Measurements from ENCODE around the gene PODXL2. TPM values are rescaled to one million over a fixed set of nuclear protein-coding genes. Genes with fewer than 3 reads are reported as not detected.

The PODXL2 gene
- total and polyA plus RNA-seq, 2 of the 8 experiments (the other 6 are each of a cell fraction or from before 2014, with no cell fraction given), result 27.6 to 31.6 TPM

GRCh38 chr3:127590593-127591465 is 38.2 kb upstream of the PODXL2 start, which contains the start of gene TPRA1 (continued):
- TF ChIP-seq TCF12 (IDR thresholded peaks at IDR 0.05; ENCODE audit: low read depth, low read length) (0 out of 2 replicates have a peak, but pooled peaks have one; percentile 50), MAFK (IDR thresholded peaks at IDR 0.05; ENCODE audit: low read depth, low read length) (no peak), SP1 (IDR thresholded peaks at IDR 0.05; ENCODE audit: low read depth, low read length) (peak; percentile 98), KDM4A (IDR thresholded peaks at IDR 0.05; ENCODE audit: low read depth, low read length, severe bottlenecking) (peak; percentile 47), SP4 (IDR thresholded peaks at IDR 0.05; ENCODE audit: low read length) (peak; percentile 89; the same call in 1 of the 2 replicates), EGR1 (IDR thresholded peaks at IDR 0.05; ENCODE audit: borderline replicate concordance, low read depth, low read length) (0 out of 2 replicates have a peak, but pooled peaks have one; percentile 43), POLR2A (IDR thresholded peaks at IDR 0.05; ENCODE audit: control extremely low read depth in 1 of 2, low read depth in 2 of 2, low read length in 2 of 2) (peak in 1 of 2 experiments; percentile 59; a peak in 2 of 3 replicates), CEBPB (IDR thresholded peaks at IDR 0.05; ENCODE audit: low read depth, low read length) (no peak; the same call in 1 of the 2 replicates), EP300 (IDR thresholded peaks at IDR 0.05; ENCODE audit: borderline replicate concordance in 1 of 2, low read depth in 2 of 2, low read length in 2 of 2) (peak in 1 of 2 experiments; percentile 51; a peak in 1 of 3 replicates), ASH2L (IDR thresholded peaks at IDR 0.05; ENCODE audit: low read length) (peak; percentile 59), EZH2 (IDR thresholded peaks at IDR 0.05; ENCODE audit: low read depth, low read length, severe bottlenecking) (no peak), NRF1 (IDR thresholded peaks at IDR 0.05; ENCODE audit: low read depth, low read length) (no peak), ATF2 (IDR thresholded peaks at IDR 0.05; ENCODE audit: low read length) (no peak), JUN (IDR thresholded peaks at IDR 0.05; ENCODE audit: low read depth, low read length) (no peak), NANOG (IDR thresholded peaks at IDR 0.05; ENCODE audit: insufficient read depth, low read depth, low read length, poor library complexity, severe bottlenecking) (peak; percentile 43), RAD21 (IDR thresholded peaks at IDR 0.05 in 1 of 2, conservative IDR thresholded peaks at IDR 0.05 in 1 of 2; ENCODE audit: low read depth in 2 of 2, low read length in 2 of 2) (peak in 1 of 2 experiments; percentile 40; a peak in 3 of 4 replicates), YY1 (IDR thresholded peaks at IDR 0.05; ENCODE audit: low read depth, low read length) (no peak), POLR2AphosphoS5 (IDR thresholded peaks at IDR 0.05; ENCODE audit: low read depth, low read length) (peak; percentile 59), TBP (IDR thresholded peaks at IDR 0.05; ENCODE audit: low read depth, low read length) (peak; percentile 67; the same call in 1 of the 2 replicates), RFX5 (IDR thresholded peaks at IDR 0.05; ENCODE audit: borderline replicate concordance, low read depth, low read length) (no peak), SIRT6 (IDR thresholded peaks at IDR 0.05; ENCODE audit: low read length) (no peak), CHD2 (IDR thresholded peaks at IDR 0.05; ENCODE audit: low read length) (peak; percentile 18; the same call in 1 of the 2 replicates), SP2 (IDR thresholded peaks at IDR 0.05; ENCODE audit: low read length) (peak; percentile 23; the same call in 1 of the 2 replicates)

All from H1 (cell line).